MM.1S (cell line): Measurements from ENCODE around the gene NEU4.
"Not testable (repeated sequence)": the region's sequence is repeated elsewhere in the genome, so short reads cannot be mapped to it uniquely, and the experiment has no call there.

Experiments used
- DNase-seq: peaks from one replicate; pipeline ENCODE4 v3.0.0-alpha.2; 2015
- H2AFZ ChIP-seq: fragments of 300-600 bp; sonication (generic); 2 replicates; pipeline ENCODE4 v1.6.0; 2016; ENCODE audit warnings: antibody characterized with exemption, low read length
- H3F3A ChIP-seq: fragments of 300-600 bp; sonication (generic); 2 replicates; pipeline ENCODE4 v1.6.1; 2016; ENCODE audit warnings: mild to moderate bottlenecking, antibody characterized with exemption, low read length, moderate library complexity, mixed read lengths; ENCODE audit not compliant: insufficient read depth
- H3K27ac ChIP-seq: fragments of 300-600 bp; sonication (generic); 2 replicates; pipeline ENCODE4 v1.5.1; 2016; ENCODE audit warnings: mild to moderate bottlenecking, low read length
- H3K27me3 ChIP-seq: fragments of 300-600 bp; sonication (generic); replicated peaks from 2 replicates; pipeline ENCODE4 v1.6.0; 2016; ENCODE audit warnings: low read length; ENCODE audit not compliant: insufficient read depth
- H3K36me3 ChIP-seq: fragments of 300-600 bp; sonication (generic); replicated peaks from 2 replicates; pipeline ENCODE4 v1.6.1; 2016; ENCODE audit warnings: mild to moderate bottlenecking, low read length, mixed read lengths; ENCODE audit not compliant: insufficient read depth
- H3K4me1 ChIP-seq: fragments of 300-600 bp; sonication (generic); 2 replicates; pipeline ENCODE4 v1.6.1; 2016; ENCODE audit warnings: low read length, mixed read lengths
- H3K4me2 ChIP-seq: fragments of 300-600 bp; sonication (generic); 2 replicates; pipeline ENCODE4 v1.6.0; 2016; ENCODE audit warnings: low read depth, low read length
- H3K4me3 ChIP-seq: fragments of 300-600 bp; sonication (generic); 2 replicates; pipeline ENCODE4 v1.5.1; 2016; ENCODE audit warnings: low read length, mixed read lengths
- H3K79me2 ChIP-seq: fragments of 300-600 bp; sonication (generic); 2 replicates; pipeline ENCODE4 v1.6.1; 2016; ENCODE audit warnings: mixed run types, low read length, mixed read lengths
- H3K9ac ChIP-seq: fragments of 300-600 bp; sonication (generic); 2 replicates; pipeline ENCODE4 v1.6.1; 2016; ENCODE audit warnings: low read length, mixed read lengths
- H3K9me2 ChIP-seq: fragments of 300-600 bp; sonication (generic); replicated peaks from 2 replicates; pipeline ENCODE4 v1.6.1; 2016; ENCODE audit warnings: mild to moderate bottlenecking, low read length, mixed read lengths; ENCODE audit not compliant: insufficient read depth
- H3K9me3 ChIP-seq: fragments of 300-600 bp; sonication (generic); replicated peaks from 2 replicates; pipeline ENCODE4 v1.6.1; 2016; ENCODE audit warnings: mild to moderate bottlenecking, low read length, mixed read lengths; ENCODE audit not compliant: insufficient read depth
- H4K20me1 ChIP-seq: fragments of 300-600 bp; sonication (generic); 2 replicates; pipeline ENCODE4 v1.6.1; 2016; ENCODE audit warnings: mild to moderate bottlenecking, low read length, moderate library complexity, mixed read lengths; ENCODE audit not compliant: insufficient read depth
- CTCF ChIP-seq: fragments of 300-600 bp; sonication (generic); IDR thresholded peaks from 2 replicates; pipeline ENCODE4 v1.5.1; 2016; ENCODE audit warnings: antibody characterized with exemption, low read length, mixed read lengths
- EZH2 ChIP-seq: fragments of 300-600 bp; sonication (generic); optimal IDR thresholded peaks from 2 replicates; pipeline ENCODE3; 2017; ENCODE audit warnings: low read depth, mild to moderate bottlenecking, antibody characterized with exemption, low read length, mixed read lengths
- EZH2phosphoT487 ChIP-seq: fragments of 300-600 bp; sonication (generic); IDR thresholded peaks from 2 replicates; pipeline ENCODE4 v1.6.1; 2018; ENCODE audit warnings: antibody characterized with exemption, low read length

NEU4 gene

GRCh38 chr2:241818229-241818942 is 9.4 kb downstream of the NEU4 start:
- Histone ChIP-seq H3F3A (no peaks in the 10 kb centered on the region), H3K4me2 (no peak overlapping the region), H3K27ac (no peak overlapping the region), H3K27me3 (peaks cover 58% of the 10 kb centered on the region), H2AFZ (no peak overlapping the region), H3K9me2 (no peaks in the 10 kb centered on the region), H3K4me1 (no peaks in the 10 kb centered on the region), H3K9me3 (no peaks in the 10 kb centered on the region), H4K20me1 (no peaks in the 10 kb centered on the region), H3K79me2 (no peaks in the 10 kb centered on the region), H3K4me3 (no peak overlapping the region), H3K9ac (no peak overlapping the region), H3K36me3 (no peaks in the 10 kb centered on the region)
- no peak for DNase-seq
- no peak for TF ChIP-seq CTCF
- TF ChIP-seq EZH2phosphoT487: no peak
- TF ChIP-seq EZH2: no peak

- Histone ChIP-seq H3K4me2 (no peak overlapping the region), H3K36me3 (no peaks in the 10 kb centered on the region), H3K4me1 (no peaks in the 10 kb centered on the region), H3K4me3 (no peak overlapping the region), H3K27me3 (peaks cover 54% of the 10 kb centered on the region), H3K9me3 (no peaks in the 10 kb centered on the region), H3K9me2 (no peaks in the 10 kb centered on the region), H3K9ac (no peak overlapping the region), H3F3A (no peaks in the 10 kb centered on the region), H4K20me1 (no peaks in the 10 kb centered on the region), H3K79me2 (no peaks in the 10 kb centered on the region), H3K27ac (no peak overlapping the region), H2AFZ (no peak overlapping the region)
- no peak for TF ChIP-seq EZH2phosphoT487
- TF ChIP-seq CTCF: no peak
- TF ChIP-seq EZH2: no peak
- DNase-seq: no peak
Measured at GRCh38 chr2:241818943-241819270, 9.9 kb downstream of the NEU4 start.

GRCh38 chr2:241819947-241820624 is 11.1 kb downstream of the NEU4 start:
- H3K27ac ChIP-seq, H3K4me1 ChIP-seq, H3K9me3 ChIP-seq, H3F3A ChIP-seq, H3K4me2 ChIP-seq, H2AFZ ChIP-seq, H3K9me2 ChIP-seq, H3K9ac ChIP-seq, H3K4me3 ChIP-seq, H4K20me1 ChIP-seq, H3K36me3 ChIP-seq, DNase-seq, H3K79me2 ChIP-seq: not testable (repeated sequence)
- peaks cover 42% of the 10 kb centered on the region for H3K27me3 ChIP-seq

- H3K27ac ChIP-seq: no peak overlapping the region
- no peak overlapping the region for H3K4me3 ChIP-seq
- H3K4me1 ChIP-seq: no peaks in the 10 kb centered on the region
- DNase-seq: no peak
- H3K9me3 ChIP-seq: no peaks in the 10 kb centered on the region
- no peak overlapping the region for H2AFZ ChIP-seq
- H3K36me3 ChIP-seq: no peaks in the 10 kb centered on the region
- H3K79me2 ChIP-seq: no peaks in the 10 kb centered on the region
- H3F3A ChIP-seq: no peaks in the 10 kb centered on the region
- H3K27me3 ChIP-seq: peaks cover 35% of the 10 kb centered on the region
- no peaks in the 10 kb centered on the region for H4K20me1 ChIP-seq
- no peak overlapping the region for H3K4me2 ChIP-seq
- TF ChIP-seq EZH2phosphoT487 (no peak), EZH2 (no peak), CTCF (no peak)
- H3K9me2 ChIP-seq: no peaks in the 10 kb centered on the region
- H3K9ac ChIP-seq: no peak overlapping the region
Measured at GRCh38 chr2:241820625-241821384, 11.8 kb downstream of the NEU4 start.
